Endothelial cell of umbilical vein (primary cell): ENCODE measurements around the gene LACTB. TPM values are rescaled to one million over a fixed set of nuclear protein-coding genes. Genes with fewer than 3 reads are reported as not detected.

Experiments used
- BruUV-seq: library from RNA; stranded (reverse); fragments of 400-500 nt; replicated peaks from 2 replicates; lab custom pipeline; 2021; lab: Mats Ljungman, UMichigan
- CTCF ChIA-PET: fragments of 300-600, 350-600 bp; sonication (Branson Sonifier 250); formaldehyde crosslinking; loops from one replicate; lab custom pipeline; 2021; ENCODE audit warnings: antibody characterized with exemption, inconsistent platforms; lab: Charles Lee
- POLR2A ChIA-PET: fragments of 300-600, 350-600 bp; sonication (Branson Sonifier 250); formaldehyde crosslinking; loops from one replicate; lab custom pipeline; 2021; ENCODE audit warnings: antibody characterized with exemption, inconsistent platforms; lab: Charles Lee
- DNase-seq: peaks from one replicate; pipeline ENCODE4 v3.0.0-alpha.2; 2011; ENCODE audit warnings: low read depth, low spot score
- FAIRE-seq: peaks from 2 replicates; lab custom pipeline; 2011; peaks lifted over from hg19 to GRCh38; lab: Jason Lieb, UNC
- H2AFZ ChIP-seq: 2 replicates; pipeline ENCODE4 v1.6.0; 2012; ENCODE audit warnings: low read depth, low read length, control low read depth, inconsistent platforms
- H3K27ac ChIP-seq: 2 replicates; pipeline ENCODE4 v1.5.1; 2011; ENCODE audit warnings: low read depth, mild to moderate bottlenecking, control low read depth, low read length, moderate library complexity; ENCODE audit not compliant: insufficient read depth
- H3K27me3 ChIP-seq, 2 experiments: 2 replicates each; pipeline versions ENCODE4 v1.6.0 to v1.6.1; 2011; ENCODE audit warnings: low read length in 2 of 2, mixed read lengths in 1 of 2; ENCODE audit not compliant: control insufficient read depth in 2 of 2, insufficient read depth in 2 of 2
- H3K36me3 ChIP-seq, 2 experiments: 2 replicates in 1 of 2; 3 replicates in 1 of 2; pipeline ENCODE4 v1.5.1; 2011; ENCODE audit warnings: low read length in 2 of 2, mild to moderate bottlenecking in 1 of 2, moderate library complexity in 1 of 2; ENCODE audit not compliant: control insufficient read depth in 2 of 2, insufficient read depth in 2 of 2; ENCODE audit errors: extremely low read depth in 1 of 2
- H3K4me1 ChIP-seq: 3 replicates; pipeline ENCODE4 v1.5.1; 2011; ENCODE audit warnings: mild to moderate bottlenecking, low read length; ENCODE audit not compliant: control insufficient read depth, insufficient read depth; ENCODE audit errors: extremely low read depth
- H3K4me2 ChIP-seq: 2 replicates; pipeline ENCODE4 v1.6.1; 2011; ENCODE audit warnings: low read length, control low read depth, mixed read lengths; ENCODE audit not compliant: insufficient read depth
- H3K4me3 ChIP-seq, 3 experiments: fragments of 200-600 bp in 1 of 3; sonication (generic), shearing (Covaris generic) in 1 of 3; replicated peaks in 1 of 3; 2 replicates each; pipeline ENCODE4 v1.5.1; 2011 to 2016; ENCODE audit warnings: control low read depth in 3 of 3, low read length in 3 of 3, mild to moderate bottlenecking in 2 of 3, inconsistent platforms in 1 of 3, low read depth in 1 of 3, moderate library complexity in 1 of 3; ENCODE audit not compliant: insufficient read depth in 1 of 3
- H3K79me2 ChIP-seq: 2 replicates; pipeline ENCODE4 v1.6.0; 2012; ENCODE audit warnings: low read length, inconsistent platforms; ENCODE audit not compliant: control insufficient read depth, insufficient read depth
- H3K9ac ChIP-seq: replicated peaks from 2 replicates; pipeline ENCODE3; 2011; ENCODE audit warnings: low read length, control low read depth; ENCODE audit not compliant: insufficient read depth; ENCODE audit errors: extremely low read depth
- H3K9me1 ChIP-seq: replicated peaks from 3 replicates; pipeline ENCODE4 v1.6.0; 2011; ENCODE audit warnings: mild to moderate bottlenecking, low read length; ENCODE audit not compliant: control insufficient read depth, insufficient read depth; ENCODE audit errors: extremely low read depth
- H3K9me3 ChIP-seq: replicated peaks from 2 replicates; pipeline ENCODE4 v1.5.1; 2012; ENCODE audit warnings: low read length, inconsistent platforms; ENCODE audit not compliant: control insufficient read depth, insufficient read depth
- H4K20me1 ChIP-seq: replicated peaks from 2 replicates; pipeline ENCODE3; 2011; ENCODE audit warnings: mild to moderate bottlenecking, low read length; ENCODE audit not compliant: control insufficient read depth, insufficient read depth; ENCODE audit errors: extremely low read depth
- CTCF ChIP-seq, 2 donors: IDR thresholded peaks; 1 replicate in 1 of 2; 2 replicates in 1 of 2; pipeline ENCODE4 v1.5.1; 2011; ENCODE audit warnings: low read length in 2 of 2, mild to moderate bottlenecking in 2 of 2, moderate library complexity in 2 of 2, control low read depth in 1 of 2, inconsistent platforms in 1 of 2, low read depth in 1 of 2; ENCODE audit not compliant: insufficient read depth in 1 of 2; ENCODE audit errors: extremely low read depth in 1 of 2
- EZH2 ChIP-seq: IDR thresholded peaks from 2 replicates; pipeline ENCODE4 v1.6.1; 2012; ENCODE audit warnings: borderline replicate concordance, low read depth, mild to moderate bottlenecking, moderate library complexity, low read length, inconsistent platforms; ENCODE audit not compliant: severe bottlenecking
- FOS ChIP-seq: IDR thresholded peaks from 2 replicates; pipeline ENCODE4 v1.6.1; 2011; ENCODE audit warnings: mild to moderate bottlenecking, low read length, moderate library complexity, borderline replicate concordance; ENCODE audit not compliant: insufficient read depth
- GATA2 ChIP-seq: IDR thresholded peaks from 2 replicates; pipeline ENCODE4 v1.7.0; 2011; ENCODE audit warnings: low read depth, mild to moderate bottlenecking, moderate library complexity, mixed read lengths, low read length; ENCODE audit not compliant: insufficient read length, insufficient read depth
- JUN ChIP-seq: IDR thresholded peaks from 2 replicates; pipeline ENCODE4 v1.6.1; 2011; ENCODE audit warnings: borderline replicate concordance, low read depth; ENCODE audit not compliant: insufficient read length, insufficient read depth
- MAX ChIP-seq: IDR thresholded peaks from 2 replicates; pipeline ENCODE4 v1.6.1; 2011; ENCODE audit not compliant: insufficient read depth, insufficient read length
- MYC ChIP-seq: IDR thresholded peaks from one replicate; pipeline ENCODE4 v1.6.1; 2011; ENCODE audit warnings: mild to moderate bottlenecking, low read depth, low read length
- POLR2A ChIP-seq: IDR thresholded peaks from 2 replicates; pipeline ENCODE4 v1.6.1; 2012; ENCODE audit warnings: low read depth, mild to moderate bottlenecking, control low read depth, low read length
- POLR2AphosphoS5 ChIP-seq: IDR thresholded peaks from 2 replicates; pipeline ENCODE4 v1.6.1; 2012; ENCODE audit warnings: low read depth, mild to moderate bottlenecking, control low read depth, low read length, moderate library complexity; ENCODE audit not compliant: insufficient read depth
- dilution Hi-C: fragments of 300-500 bp; cut with MboI; formaldehyde crosslinking; loops from one replicate; pipeline ENCODE4 v1.15.0; 2019; ENCODE audit warnings: low sequenced_read_pairs; ENCODE audit not compliant: extremely low pct_ligation_motif_present
- intact Hi-C: fragments of 100-400 bp; cut with micrococcal nuclease; formaldehyde crosslinking; loops from one replicate; pipeline ENCODE4 v1.10.0; 2022
- polyA plus RNA-seq, 4 experiments: library from polyadenylated mRNA; depleted of rRNA in 3 of 4; stranded (reverse) in 3 of 4; unstranded in 1 of 4; fragments of >200 nt; gene quantifications; 2 replicates each; pipeline versions ENCODE4 v1.2.1 to v1.2.3, GENCODE V29; 2011 to 2012; ENCODE audit warnings: missing spikeins in 1 of 4
- total RNA-seq: library from RNA; stranded (reverse); gene quantifications from 2 replicates; pipeline ENCODE4 v1.2.3, GENCODE V29; 2021

Gene LACTB
- total and polyA plus RNA-seq, 2 donors (not counting 3 experiments of a cell fraction or from before 2014, with no cell fraction given) = 14.0 to 26.1 TPM

- Histone ChIP-seq H4K20me1 (no peaks in the 10 kb centered on the region), H3K4me3 (no peak overlapping the region), H3K9me3 (no peaks in the 10 kb centered on the region), H3K4me2 (no peak overlapping the region), H3K27ac (no peak overlapping the region), H3K79me2 (peaks cover 6% of the 10 kb centered on the region), H3K9ac (no peak overlapping the region), H2AFZ (no peak overlapping the region), H3K27me3 (no peaks in the 10 kb centered on the region), H3K9me1 (no peaks in the 10 kb centered on the region), H3K4me1 (no peaks in the 10 kb centered on the region), H3K36me3 (peaks cover 4 to 12% of the 10 kb centered on the region in 2 experiments)
- no peak for DNase-seq
- intact Hi-C loops (no loop called here), dilution Hi-C loops (no loop called here)
- BruUV-seq = no TSS peak
- FAIRE-seq = peak; percentile 52
- no peak for TF ChIP-seq MAX
- no peak for TF ChIP-seq GATA2
- TF ChIP-seq CTCF (IDR thresholded peaks at IDR 0.05; ENCODE audit: extremely low read depth in 1 of 2, insufficient read depth in 1 of 2, low read depth in 1 of 2, low read length in 2 of 2) = no peak
- TF ChIP-seq MYC = no peak
- no peak for TF ChIP-seq JUN
- no peak for TF ChIP-seq EZH2
- no peak for TF ChIP-seq POLR2AphosphoS5
- no peak for TF ChIP-seq POLR2A
- no peak for TF ChIP-seq FOS
- CTCF ChIA-PET = no interaction called here
- POLR2A ChIA-PET = no interaction called here
These were observed 5.1 kb downstream of the LACTB start for GRCh38 chr15:63126726-63127125.
